Measurements from ENCODE around the gene LONRF2.
"Not testable (repeated sequence)": the region's sequence is repeated elsewhere in the genome, so short reads cannot be mapped to it uniquely, and the experiment has no call there.

Gene LONRF2

DNA sequence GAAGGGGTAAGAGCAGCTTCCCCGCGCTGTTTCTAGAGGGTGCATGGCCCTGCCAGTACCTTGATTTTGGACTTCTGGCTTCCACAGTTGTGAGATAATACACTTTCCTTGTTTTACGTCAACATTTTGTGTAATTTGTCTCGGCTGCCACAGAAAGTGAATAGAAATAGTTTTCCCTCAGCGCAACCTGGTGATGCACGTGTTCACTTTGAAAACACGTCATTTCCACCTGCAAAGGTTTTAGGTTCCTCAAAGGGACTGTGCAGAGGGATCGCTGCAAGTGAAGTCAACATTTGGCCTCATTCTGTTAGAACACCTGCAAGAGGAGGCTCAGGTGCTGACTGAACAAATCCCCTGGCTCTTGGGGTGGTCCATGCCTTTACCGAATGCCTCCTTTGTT lies 71.7 kb downstream of the LONRF2 start:
- DNase-seq, result no peak

GRCh38 chr2:100248971-100249370 lies 73.3 kb downstream of the LONRF2 start:
- DNase-seq, result no peak

DNA sequence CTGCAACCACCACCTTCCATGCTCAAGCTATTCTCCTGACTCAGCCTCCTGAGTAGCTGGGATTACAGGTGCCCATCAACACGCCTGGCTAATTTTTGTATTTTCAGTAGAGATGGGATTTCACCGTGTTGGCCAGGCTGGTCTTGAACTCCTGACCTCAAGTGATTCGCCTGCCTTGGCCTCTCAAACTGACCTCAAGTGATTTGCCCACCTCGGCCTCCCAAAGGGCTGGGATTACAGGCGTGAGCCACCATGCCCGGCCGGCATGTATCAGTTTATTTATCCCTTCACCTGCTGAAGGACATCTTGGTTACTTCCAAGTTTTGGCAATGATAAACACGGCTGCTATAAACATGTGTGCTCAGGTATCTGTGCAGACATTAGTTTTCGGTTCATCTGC lies 73.7 kb downstream of the LONRF2 start:
- not testable (repeated sequence) for DNase-seq

DNA sequence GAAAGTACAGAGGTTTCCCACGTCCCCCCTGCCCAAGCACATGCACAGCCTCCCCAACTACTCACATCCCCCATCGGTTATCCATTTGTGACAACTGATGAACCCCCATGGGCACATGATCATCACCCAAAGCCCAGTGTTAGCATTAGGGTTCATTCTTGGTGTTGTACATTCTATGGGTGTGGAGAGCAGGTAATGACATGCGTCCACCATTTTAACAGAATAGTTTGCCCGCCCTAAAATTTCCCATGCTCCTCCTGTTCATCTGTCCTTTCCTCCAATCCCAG lies 74.3 kb downstream of the LONRF2 start:
- DNase-seq, result no peak

DNA sequence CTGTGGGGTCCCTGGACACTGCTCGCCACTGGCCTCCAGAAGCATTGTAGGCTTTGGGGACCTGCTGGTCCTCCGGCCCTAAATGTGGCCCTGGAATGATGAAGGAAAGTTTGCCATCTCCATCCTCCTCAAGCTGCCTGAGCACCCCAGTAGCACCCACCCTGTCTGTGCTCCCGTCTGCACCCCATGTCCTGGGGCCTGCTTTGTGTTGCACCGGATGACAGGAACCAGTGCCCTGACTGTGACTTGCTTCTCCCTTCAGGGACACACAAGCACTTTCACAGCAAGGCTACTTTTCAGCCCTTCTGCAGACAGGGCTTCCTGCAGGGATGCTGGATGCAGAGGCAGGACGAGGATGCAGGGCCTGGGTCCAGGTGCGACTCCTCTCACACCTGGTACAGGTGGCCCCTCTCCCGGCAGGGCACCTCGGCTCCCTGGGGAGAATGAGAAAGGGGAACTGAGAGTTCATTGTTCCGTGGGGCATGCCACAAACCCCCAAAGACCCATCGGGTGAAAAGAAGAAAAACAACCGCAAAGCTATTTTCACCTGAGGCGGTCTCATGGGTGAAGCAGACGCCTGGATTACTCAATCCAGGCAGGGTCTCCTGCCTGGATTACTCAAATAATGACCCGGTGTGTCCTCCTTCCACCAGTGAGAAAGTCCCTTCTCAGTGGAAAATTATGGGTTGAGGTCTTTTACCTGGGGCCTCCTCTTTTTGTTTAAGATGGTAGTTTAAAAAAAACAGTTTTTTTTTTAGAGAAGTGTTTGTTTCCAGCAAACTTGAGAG lies 74.9 kb downstream of the LONRF2 start:
- no peak for DNase-seq

DNA sequence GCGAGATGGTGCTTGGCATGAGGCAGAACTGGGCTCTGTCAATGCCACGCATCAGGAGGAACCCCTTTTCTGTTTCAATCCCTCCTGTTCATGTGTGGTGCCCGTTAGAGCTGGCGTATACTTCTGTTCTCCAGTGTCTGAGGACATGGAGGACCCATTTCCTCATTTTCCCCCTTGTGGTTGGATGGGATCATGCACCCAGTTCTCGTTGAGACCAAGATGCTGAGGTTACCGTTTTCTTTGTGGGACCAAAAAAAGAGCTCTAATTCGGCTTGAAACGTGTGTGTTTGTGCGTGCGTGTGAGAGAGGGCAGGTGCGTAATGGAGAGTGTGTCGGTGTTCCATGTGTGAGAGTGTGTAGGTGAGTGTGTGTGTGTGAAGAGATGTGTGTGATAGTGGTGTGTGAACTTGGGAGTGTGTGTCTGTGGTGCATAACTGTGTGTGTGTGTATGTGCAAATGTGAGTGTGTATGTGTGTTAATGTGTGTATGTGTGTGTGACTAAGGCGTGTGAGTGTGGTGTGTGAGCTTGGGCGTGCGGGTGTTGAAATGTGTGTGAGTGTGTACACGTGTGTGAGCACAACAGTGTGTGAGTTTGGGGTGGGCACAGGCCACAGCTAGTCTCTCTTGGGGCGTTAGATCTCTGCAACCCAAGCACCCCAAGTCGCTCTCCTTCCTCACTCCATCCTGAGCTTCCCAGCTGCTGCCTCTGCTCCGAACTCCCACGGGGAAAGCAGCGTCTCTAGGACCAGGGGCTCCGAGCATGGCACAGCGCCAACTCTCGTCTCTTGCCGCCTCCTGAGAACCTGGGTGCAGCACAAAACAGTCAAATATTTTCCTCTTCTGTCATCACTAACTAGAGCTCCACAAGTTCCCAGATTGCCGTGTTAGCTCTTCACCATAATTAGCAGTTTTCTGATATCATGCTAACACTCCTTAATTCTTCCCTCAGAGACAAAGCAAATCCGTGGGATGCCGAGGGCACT lies 75.8 kb downstream of the LONRF2 start:
- DNase-seq, result no peak

DNA sequence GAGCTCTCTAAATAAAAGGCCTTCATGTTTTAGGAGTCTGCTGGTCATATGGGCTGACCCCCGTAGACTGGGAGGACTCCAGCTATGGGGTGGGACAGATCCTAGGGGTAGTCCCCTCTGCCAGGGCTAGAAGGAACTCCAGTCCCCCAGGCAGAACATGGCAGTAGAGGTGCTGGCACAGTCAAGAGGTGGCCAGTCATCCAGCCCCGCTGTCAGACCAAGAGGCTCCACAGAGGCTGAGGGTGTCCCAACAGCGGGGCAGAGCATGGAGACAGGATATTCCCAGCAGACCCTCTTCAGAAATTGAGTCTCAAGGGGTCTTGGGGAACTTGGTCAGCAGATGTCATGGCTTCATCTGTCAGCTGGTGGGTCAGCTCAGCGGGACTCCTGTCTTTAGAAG lies 76.6 kb downstream of the LONRF2 start:
- no peak for DNase-seq

DNA sequence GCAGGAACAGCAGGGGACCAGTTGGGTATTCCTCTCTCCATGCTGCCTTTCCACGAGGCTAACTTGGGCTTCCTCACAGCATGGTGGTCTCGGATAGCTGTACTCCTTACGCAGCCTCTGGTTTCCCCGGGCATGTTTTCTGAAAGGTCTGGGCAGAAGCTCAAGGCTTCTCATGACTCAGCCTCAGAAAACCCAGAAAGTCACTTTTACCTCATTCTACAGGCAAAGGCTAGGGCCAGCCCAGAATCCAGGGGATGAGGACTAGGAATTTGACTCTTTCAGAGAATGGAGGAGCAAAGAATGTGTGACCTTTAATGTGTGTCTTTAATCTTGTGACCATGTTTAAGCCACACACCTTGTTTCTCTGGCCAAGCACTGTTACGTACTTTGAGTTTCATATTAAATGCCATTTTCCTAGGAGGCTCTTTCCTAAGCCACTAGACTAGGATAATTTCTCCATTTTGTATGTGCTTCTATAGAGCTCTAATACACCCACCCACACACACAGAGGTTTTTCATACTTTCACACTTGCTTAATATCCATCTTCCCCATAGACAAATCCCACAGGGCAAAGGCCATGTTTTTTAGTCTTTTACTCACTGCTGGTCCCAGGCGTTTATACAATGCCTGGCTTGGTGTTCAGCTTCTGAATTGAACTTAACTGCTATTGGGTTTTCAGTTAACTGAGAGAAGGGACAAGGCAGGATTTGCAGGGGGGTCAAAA lies 77.3 kb downstream of the LONRF2 start:
- no peak for DNase-seq

GRCh38 chr2:100243631-100244030 lies 78.7 kb downstream of the LONRF2 start:
- no peak for DNase-seq

GRCh38 chr2:100242891-100243619 lies 79.2 kb downstream of the LONRF2 start:
- DNase-seq, result no peak

GRCh38 chr2:100242476-100242875 lies 79.8 kb downstream of the LONRF2 start:
- no peak for DNase-seq

GRCh38 chr2:100241236-100241635 lies 81.1 kb downstream of the LONRF2 start:
- no peak for DNase-seq

GRCh38 chr2:100240386-100240785 lies 81.9 kb downstream of the LONRF2 start:
- no peak for DNase-seq

GRCh38 chr2:100239486-100240210 lies 82.7 kb downstream of the LONRF2 start:
- no peak for DNase-seq

DNA sequence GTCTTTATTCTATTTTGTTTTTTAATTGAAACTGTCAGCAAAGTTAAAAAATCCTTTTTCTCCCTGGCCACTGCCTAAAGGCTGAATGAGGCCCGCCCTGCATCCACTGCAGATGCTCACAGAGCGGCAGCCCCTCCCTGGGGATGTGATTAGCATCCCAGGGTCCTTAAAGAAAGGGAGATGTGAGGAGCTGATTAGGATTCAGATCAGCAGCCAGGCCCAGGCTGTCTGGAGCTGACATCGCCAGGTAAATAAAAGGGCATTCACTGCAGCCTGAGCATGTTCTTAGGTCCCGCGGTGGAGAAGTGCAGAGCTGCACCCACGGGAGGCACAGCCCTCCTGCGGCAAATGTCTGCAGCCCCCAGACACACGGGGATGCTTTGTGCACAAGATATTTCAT lies 83.8 kb downstream of the LONRF2 start:
- DNase-seq, result no peak

- no peak for DNase-seq
Measured at GRCh38 chr2:100237770-100238169, 84.5 kb downstream of the LONRF2 start.

DNA sequence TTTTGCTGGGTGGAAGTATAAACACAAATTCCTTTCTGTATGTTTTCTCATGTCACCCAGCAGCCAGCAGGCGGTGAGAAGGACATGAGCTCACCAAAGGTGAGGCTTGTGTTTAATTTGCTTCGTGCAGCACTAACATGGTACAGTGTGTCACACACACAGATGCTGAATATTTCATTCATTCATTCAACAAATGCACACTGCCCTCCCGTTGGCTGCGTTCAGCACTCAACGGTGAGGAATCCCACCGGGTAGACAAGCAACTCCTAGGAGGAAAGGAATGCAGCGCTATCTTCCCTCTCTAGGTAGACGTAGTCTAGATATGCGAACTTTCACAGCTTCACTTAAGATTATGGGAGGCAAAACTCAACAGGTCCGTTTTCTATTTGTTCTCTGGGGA lies 85.1 kb downstream of the LONRF2 start:
- no peak for DNase-seq

GRCh38 chr2:100236166-100236565 lies 86.1 kb downstream of the LONRF2 start:
- no peak for DNase-seq

- DNase-seq, result no peak
Measured at GRCh38 chr2:100235581-100235980, 86.7 kb downstream of the LONRF2 start.

GRCh38 chr2:100235098-100235497 lies 87.2 kb downstream of the LONRF2 start:
- no peak for DNase-seq

- no peak for DNase-seq
Measured at GRCh38 chr2:100234141-100234540, 88.2 kb downstream of the LONRF2 start.

- DNase-seq, result no peak
Measured at GRCh38 chr2:100233061-100233460, 89.2 kb downstream of the LONRF2 start.

Measured in NCI-H2081 treated with DMSO at 0.1 percent for 48 hours (cell line).